ENCODE data around the gene SENP3.

DNA sequence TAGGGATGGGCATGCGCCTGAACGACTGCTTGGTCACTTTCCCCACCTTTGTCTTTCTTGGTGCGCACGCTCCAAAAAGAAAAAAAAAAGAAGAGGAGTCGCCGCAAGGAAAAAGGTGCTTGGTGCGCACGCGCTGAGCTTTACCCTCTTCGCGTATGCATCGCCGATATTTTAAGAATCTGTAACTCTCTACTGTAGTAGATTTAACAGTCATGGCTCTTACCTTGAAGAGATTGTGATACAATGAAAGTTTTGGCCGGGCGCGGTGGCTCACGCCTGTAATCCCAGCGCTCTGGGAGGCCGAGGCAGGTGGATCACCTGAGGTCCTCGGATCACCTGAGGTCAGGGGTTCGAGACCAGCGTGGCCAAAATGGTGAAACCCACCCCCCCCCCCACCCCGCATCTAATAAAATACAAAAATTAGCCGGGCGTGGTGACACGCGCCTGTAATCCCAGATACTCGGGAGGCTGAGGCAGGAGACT, 53.6 kb downstream of the SENP3 start:
- TF ChIP-seq, protein P1, sequence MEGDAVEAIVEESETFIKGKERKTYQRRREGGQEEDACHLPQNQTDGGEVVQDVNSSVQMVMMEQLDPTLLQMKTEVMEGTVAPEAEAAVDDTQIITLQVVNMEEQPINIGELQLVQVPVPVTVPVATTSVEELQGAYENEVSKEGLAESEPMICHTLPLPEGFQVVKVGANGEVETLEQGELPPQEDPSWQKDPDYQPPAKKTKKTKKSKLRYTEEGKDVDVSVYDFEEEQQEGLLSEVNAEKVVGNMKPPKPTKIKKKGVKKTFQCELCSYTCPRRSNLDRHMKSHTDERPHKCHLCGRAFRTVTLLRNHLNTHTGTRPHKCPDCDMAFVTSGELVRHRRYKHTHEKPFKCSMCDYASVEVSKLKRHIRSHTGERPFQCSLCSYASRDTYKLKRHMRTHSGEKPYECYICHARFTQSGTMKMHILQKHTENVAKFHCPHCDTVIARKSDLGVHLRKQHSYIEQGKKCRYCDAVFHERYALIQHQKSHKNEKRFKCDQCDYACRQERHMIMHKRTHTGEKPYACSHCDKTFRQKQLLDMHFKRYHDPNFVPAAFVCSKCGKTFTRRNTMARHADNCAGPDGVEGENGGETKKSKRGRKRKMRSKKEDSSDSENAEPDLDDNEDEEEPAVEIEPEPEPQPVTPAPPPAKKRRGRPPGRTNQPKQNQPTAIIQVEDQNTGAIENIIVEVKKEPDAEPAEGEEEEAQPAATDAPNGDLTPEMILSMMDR (IDR thresholded peaks at IDR 0.05; ENCODE audit: low read length): no peak
- TF ChIP-seq EZH2 (optimal IDR thresholded peaks at IDR 0.05; ENCODE audit: low read depth, low read length): no peak
- TF ChIP-seq EZH2phosphoT487 (IDR thresholded peaks at IDR 0.05; ENCODE audit: low read length): no peak
